ENCODE measurements around the gene ANKRD49.
A peak's percentile ranks its signal among the peaks of the same experiment; 100 is the strongest.
"Not testable (repeated sequence)": the region's sequence is repeated elsewhere in the genome, so short reads cannot be mapped to it uniquely, and the experiment has no call there.

The ANKRD49 gene

GRCh38 chr11:94506513-94506912 is 12.7 kb downstream of the ANKRD49 start:
- DNase-seq (ENCODE audit: low read depth in 2 of 2) = not testable (repeated sequence)

- DNase-seq (ENCODE audit: low read depth in 2 of 2) = no peak
Observed at GRCh38 chr11:94507485-94507884, 13.7 kb downstream of the ANKRD49 start.

GRCh38 chr11:94511932-94512781 is 18.4 kb downstream of the ANKRD49 start, which contains the start of gene C11orf97:
TSS of gene C11orf97 (plus strand) at chr11:94512461. CDS start at chr11:94512529, 68 bp downstream.
- DNase-seq (ENCODE audit: low read depth in 2 of 2) = peak; percentile 42 to 47

GRCh38 chr11:94513091-94513490 is 19.3 kb downstream of the ANKRD49 start:
- DNase-seq (ENCODE audit: low read depth in 2 of 2) = no peak

- DNase-seq (ENCODE audit: low read depth in 2 of 2) = no peak
Observed at GRCh38 chr11:94515398-94515797, 21.6 kb downstream of the ANKRD49 start.

GRCh38 chr11:94516725-94517124 is 22.9 kb downstream of the ANKRD49 start:
- DNase-seq (ENCODE audit: low read depth in 2 of 2) = no peak

GRCh38 chr11:94518300-94518699 is 24.5 kb downstream of the ANKRD49 start:
- DNase-seq (ENCODE audit: low read depth in 2 of 2) = no peak

GRCh38 chr11:94519478-94520084 is 25.8 kb downstream of the ANKRD49 start:
- no peak for DNase-seq (ENCODE audit: low read depth in 2 of 2)

- DNase-seq (ENCODE audit: low read depth in 2 of 2) = no peak
Observed at GRCh38 chr11:94521684-94522083, 27.9 kb downstream of the ANKRD49 start.

- DNase-seq (ENCODE audit: low read depth in 2 of 2) = no peak
Observed at GRCh38 chr11:94524341-94524740, 30.6 kb downstream of the ANKRD49 start.

- DNase-seq (ENCODE audit: low read depth in 2 of 2) = no peak
Observed at GRCh38 chr11:94525546-94526324, 32.0 kb downstream of the ANKRD49 start.

GRCh38 chr11:94526645-94527438 is 33.1 kb downstream of the ANKRD49 start:
- no peak for DNase-seq (ENCODE audit: low read depth in 2 of 2)

GRCh38 chr11:94528551-94528950 is 34.8 kb downstream of the ANKRD49 start:
- DNase-seq (ENCODE audit: low read depth in 2 of 2) = no peak

- no peak for DNase-seq (ENCODE audit: low read depth in 2 of 2)
Observed at GRCh38 chr11:94532211-94532610, 38.4 kb downstream of the ANKRD49 start.

- DNase-seq (ENCODE audit: low read depth in 2 of 2) = no peak
Observed at GRCh38 chr11:94533206-94533605, 39.4 kb downstream of the ANKRD49 start.

- DNase-seq (ENCODE audit: low read depth in 2 of 2) = no peak
Observed at GRCh38 chr11:94533696-94534630, 40.2 kb downstream of the ANKRD49 start.

GRCh38 chr11:94536386-94536785 is 42.6 kb downstream of the ANKRD49 start:
- no peak for DNase-seq (ENCODE audit: low read depth in 2 of 2)

GRCh38 chr11:94537031-94537600 is 43.3 kb downstream of the ANKRD49 start:
- no peak for DNase-seq (ENCODE audit: low read depth in 2 of 2)

- no peak for DNase-seq (ENCODE audit: low read depth in 2 of 2)
Observed at GRCh38 chr11:94539420-94539819, 45.6 kb downstream of the ANKRD49 start.
